ENCODE results near the gene PCDH9.
A peak's percentile ranks its signal among the peaks of the same experiment; 100 is the strongest.

The PCDH9 gene

GRCh38 chr13:66520511-66521355 is 709.4 kb downstream of the PCDH9 start:
- TF ChIP-seq, protein P1, sequence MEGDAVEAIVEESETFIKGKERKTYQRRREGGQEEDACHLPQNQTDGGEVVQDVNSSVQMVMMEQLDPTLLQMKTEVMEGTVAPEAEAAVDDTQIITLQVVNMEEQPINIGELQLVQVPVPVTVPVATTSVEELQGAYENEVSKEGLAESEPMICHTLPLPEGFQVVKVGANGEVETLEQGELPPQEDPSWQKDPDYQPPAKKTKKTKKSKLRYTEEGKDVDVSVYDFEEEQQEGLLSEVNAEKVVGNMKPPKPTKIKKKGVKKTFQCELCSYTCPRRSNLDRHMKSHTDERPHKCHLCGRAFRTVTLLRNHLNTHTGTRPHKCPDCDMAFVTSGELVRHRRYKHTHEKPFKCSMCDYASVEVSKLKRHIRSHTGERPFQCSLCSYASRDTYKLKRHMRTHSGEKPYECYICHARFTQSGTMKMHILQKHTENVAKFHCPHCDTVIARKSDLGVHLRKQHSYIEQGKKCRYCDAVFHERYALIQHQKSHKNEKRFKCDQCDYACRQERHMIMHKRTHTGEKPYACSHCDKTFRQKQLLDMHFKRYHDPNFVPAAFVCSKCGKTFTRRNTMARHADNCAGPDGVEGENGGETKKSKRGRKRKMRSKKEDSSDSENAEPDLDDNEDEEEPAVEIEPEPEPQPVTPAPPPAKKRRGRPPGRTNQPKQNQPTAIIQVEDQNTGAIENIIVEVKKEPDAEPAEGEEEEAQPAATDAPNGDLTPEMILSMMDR (IDR thresholded peaks at IDR 0.05; ENCODE audit: low read length) = no peak
- no peak for TF ChIP-seq EZH2 (IDR thresholded peaks at IDR 0.05; ENCODE audit: borderline replicate concordance, low read length)
- H4K20me1 ChIP-seq (ENCODE audit: insufficient read depth, low read length) = no peaks in the 10 kb centered on the region
- no peak overlapping the region for H3K9ac ChIP-seq (ENCODE audit: low read length)
- no peaks in the 10 kb centered on the region for H3K36me3 ChIP-seq (ENCODE audit: insufficient read depth, low read length)
- no peaks in the 10 kb centered on the region for H3K9me2 ChIP-seq (ENCODE audit: low read depth, low read length)
- no peak overlapping the region for H3K4me3 ChIP-seq (ENCODE audit: low read depth, low read length, poor library complexity, severe bottlenecking)
- no peaks in the 10 kb centered on the region for H3K27me3 ChIP-seq (ENCODE audit: insufficient read depth, low read length)
- H3K27ac ChIP-seq (ENCODE audit: low read depth, low read length, poor library complexity, severe bottlenecking) = no peak overlapping the region
- no peaks in the 10 kb centered on the region for H3F3A ChIP-seq (ENCODE audit: insufficient read depth, low read length)
- no peak overlapping the region for H3K4me2 ChIP-seq (ENCODE audit: low read length)
- H3K79me2 ChIP-seq (ENCODE audit: insufficient read depth, low read length) = no peaks in the 10 kb centered on the region
- peak overlapping the region; percentile 3; the same call in 1 of the 2 replicates for H2AFZ ChIP-seq (ENCODE audit: low read length)
- peaks cover 15% of the 10 kb centered on the region for H3K4me1 ChIP-seq (ENCODE audit: insufficient read depth, low read length, severe bottlenecking)
- H3K9me3 ChIP-seq (ENCODE audit: low read length) = 0 out of 2 replicates have a peak, but pooled peaks cover 4% of the 10 kb centered on the region

GRCh38 chr13:66519259-66519658 is 710.9 kb downstream of the PCDH9 start:
- TF ChIP-seq, protein P1 (IDR thresholded peaks at IDR 0.05; ENCODE audit: low read length) = no peak
- TF ChIP-seq EZH2 (IDR thresholded peaks at IDR 0.05; ENCODE audit: borderline replicate concordance, low read length) = no peak
- no peak overlapping the region for H3K9ac ChIP-seq (ENCODE audit: low read length)
- no peaks in the 10 kb centered on the region for H3K27me3 ChIP-seq (ENCODE audit: insufficient read depth, low read length)
- no peaks in the 10 kb centered on the region for H3K79me2 ChIP-seq (ENCODE audit: insufficient read depth, low read length)
- peaks cover 7% of the 10 kb centered on the region for H3K4me1 ChIP-seq (ENCODE audit: insufficient read depth, low read length, severe bottlenecking)
- no peak overlapping the region for H3K4me3 ChIP-seq (ENCODE audit: low read depth, low read length, poor library complexity, severe bottlenecking)
- no peaks in the 10 kb centered on the region for H4K20me1 ChIP-seq (ENCODE audit: insufficient read depth, low read length)
- no peaks in the 10 kb centered on the region for H3K36me3 ChIP-seq (ENCODE audit: insufficient read depth, low read length)
- H3K4me2 ChIP-seq (ENCODE audit: low read length) = no peak overlapping the region
- no peak overlapping the region for H2AFZ ChIP-seq (ENCODE audit: low read length)
- no peaks in the 10 kb centered on the region for H3F3A ChIP-seq (ENCODE audit: insufficient read depth, low read length)
- H3K27ac ChIP-seq (ENCODE audit: low read depth, low read length, poor library complexity, severe bottlenecking) = no peak overlapping the region
- 0 out of 2 replicates have a peak, but pooled peaks cover 4% of the 10 kb centered on the region for H3K9me3 ChIP-seq (ENCODE audit: low read length)
- H3K9me2 ChIP-seq (ENCODE audit: low read depth, low read length) = no peaks in the 10 kb centered on the region

GRCh38 chr13:66518068-66518467 is 712.1 kb downstream of the PCDH9 start:
- H3K4me1 ChIP-seq (ENCODE audit: insufficient read depth, low read length, severe bottlenecking) = peaks cover 18% of the 10 kb centered on the region
- no peaks in the 10 kb centered on the region for H4K20me1 ChIP-seq (ENCODE audit: insufficient read depth, low read length)
- H3K27ac ChIP-seq (ENCODE audit: low read depth, low read length, poor library complexity, severe bottlenecking) = no peak overlapping the region
- no peak overlapping the region for H3K4me3 ChIP-seq (ENCODE audit: low read depth, low read length, poor library complexity, severe bottlenecking)
- H3K9me3 ChIP-seq (ENCODE audit: low read length) = 0 out of 2 replicates have a peak, but pooled peaks cover 4% of the 10 kb centered on the region
- no peaks in the 10 kb centered on the region for H3K36me3 ChIP-seq (ENCODE audit: insufficient read depth, low read length)
- H3F3A ChIP-seq (ENCODE audit: insufficient read depth, low read length) = no peaks in the 10 kb centered on the region
- no peak overlapping the region for H3K4me2 ChIP-seq (ENCODE audit: low read length)
- no peaks in the 10 kb centered on the region for H3K79me2 ChIP-seq (ENCODE audit: insufficient read depth, low read length)
- no peaks in the 10 kb centered on the region for H3K27me3 ChIP-seq (ENCODE audit: insufficient read depth, low read length)
- H3K9me2 ChIP-seq (ENCODE audit: low read depth, low read length) = no peaks in the 10 kb centered on the region
- no peak overlapping the region; the same call in 1 of the 2 replicates for H2AFZ ChIP-seq (ENCODE audit: low read length)
- TF ChIP-seq, protein P1 (IDR thresholded peaks at IDR 0.05; ENCODE audit: low read length) = no peak
- no peak for TF ChIP-seq EZH2 (IDR thresholded peaks at IDR 0.05; ENCODE audit: borderline replicate concordance, low read length)
- H3K9ac ChIP-seq (ENCODE audit: low read length) = no peak overlapping the region

All from OCI-LY1 (cell line).